SW480 (cell line): ENCODE measurements around the gene MANF.
"Not testable (repeated sequence)": the region's sequence is repeated elsewhere in the genome, so short reads cannot be mapped to it uniquely, and the experiment has no call there.

Source experiments
- DNase-seq: peaks from one replicate; pipeline ENCODE4 v3.0.0-alpha.2; 2016; ENCODE audit warnings: low spot score

Gene MANF

DNA sequence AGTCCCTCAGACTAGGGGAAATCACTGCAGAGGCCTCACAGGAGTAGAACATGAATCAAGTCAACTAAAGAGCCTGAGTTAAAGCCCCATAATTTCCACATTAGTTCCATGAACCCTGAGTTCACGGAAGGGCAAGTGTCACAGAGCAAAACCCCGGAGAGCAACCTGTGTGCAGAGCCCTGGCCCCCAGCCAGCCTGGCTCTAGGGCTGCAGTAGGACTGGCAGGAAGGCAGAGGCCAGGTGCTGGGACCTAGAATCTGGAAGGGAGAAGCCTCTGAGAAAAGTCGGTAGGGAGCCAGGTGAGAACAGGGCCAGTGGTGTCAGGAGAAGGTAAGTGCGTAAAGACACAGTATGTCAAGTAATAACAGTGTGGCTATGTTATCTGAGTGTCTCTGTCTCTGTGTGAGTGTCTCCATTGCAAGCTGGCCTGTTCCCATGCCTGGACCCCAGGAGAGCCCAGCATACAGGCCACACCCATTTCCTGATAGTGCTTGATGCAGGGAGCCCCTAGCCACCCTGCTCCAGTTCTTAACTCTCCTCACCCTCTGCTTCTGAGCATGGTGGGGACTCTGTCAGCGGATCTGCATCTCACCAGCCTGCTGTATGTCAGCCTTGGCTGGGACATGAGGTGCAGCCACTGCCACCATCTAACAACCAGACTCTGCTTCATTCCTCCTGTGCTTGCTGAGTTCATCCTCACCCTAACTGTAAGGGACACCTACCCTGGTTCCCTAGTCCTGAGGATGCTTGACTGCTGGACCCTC lies 11.3 kb upstream of the MANF start:
- no peak for DNase-seq

DNA sequence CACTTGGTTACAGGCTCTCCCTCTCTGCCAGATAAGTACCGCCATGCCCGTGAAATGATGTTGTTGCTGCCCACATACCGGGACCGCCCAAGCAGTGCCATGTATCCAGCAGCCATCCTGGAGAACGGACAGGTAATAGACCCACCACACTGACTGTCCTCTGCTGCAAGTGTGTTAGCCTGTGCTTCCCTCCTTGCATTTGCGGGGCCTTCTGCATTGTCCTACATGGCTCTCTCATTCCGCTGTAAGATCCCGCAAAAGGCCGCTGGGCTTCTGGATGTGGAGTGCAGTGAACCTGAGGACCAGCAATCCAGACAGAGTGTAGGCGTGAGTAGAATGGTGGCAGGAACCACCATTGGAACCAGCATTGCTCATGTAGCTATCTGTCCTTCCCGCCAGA lies 10.6 kb upstream of the MANF start:
- no peak for DNase-seq

DNA sequence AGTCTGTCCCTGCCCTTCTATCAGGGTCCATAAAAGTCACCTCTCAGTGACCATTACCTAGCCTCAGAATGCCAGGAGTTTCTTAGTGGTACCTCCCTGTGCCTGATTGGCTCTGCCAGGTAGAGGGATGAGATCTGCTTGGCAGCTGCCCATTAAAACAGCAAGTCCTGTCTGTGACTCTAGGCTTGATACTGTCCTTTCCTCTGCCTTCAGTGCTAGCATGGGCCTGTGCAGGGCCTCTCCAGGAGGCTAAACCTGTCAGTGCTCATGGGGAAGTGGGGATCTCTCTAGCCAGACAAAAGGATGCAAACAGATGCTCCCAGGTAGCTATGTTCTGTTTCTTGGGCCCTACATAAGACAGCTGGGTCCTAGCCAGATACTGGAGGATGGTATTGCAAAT lies 10.0 kb upstream of the MANF start:
- no peak for DNase-seq

DNA sequence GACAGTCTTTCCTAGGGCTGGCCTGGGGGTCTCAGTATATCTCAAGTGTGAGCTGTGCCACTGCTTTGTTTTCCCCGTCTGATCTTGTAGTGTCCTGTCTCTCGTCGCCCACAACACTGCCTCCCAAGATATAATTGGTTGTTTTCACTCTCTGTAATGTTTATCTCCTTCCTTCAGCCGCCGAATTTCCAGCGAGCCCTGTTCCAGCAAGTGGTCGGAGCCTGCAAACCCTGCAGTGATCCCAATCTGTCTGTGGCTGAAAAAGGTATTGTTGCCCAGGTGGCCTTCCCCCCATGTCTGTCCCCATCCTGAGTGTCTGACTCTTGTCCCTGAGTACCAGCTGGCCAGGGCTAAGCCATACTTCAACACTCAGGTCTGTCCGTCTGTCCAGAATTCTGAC lies 9.5 kb upstream of the MANF start:
- no peak for DNase-seq

DNA sequence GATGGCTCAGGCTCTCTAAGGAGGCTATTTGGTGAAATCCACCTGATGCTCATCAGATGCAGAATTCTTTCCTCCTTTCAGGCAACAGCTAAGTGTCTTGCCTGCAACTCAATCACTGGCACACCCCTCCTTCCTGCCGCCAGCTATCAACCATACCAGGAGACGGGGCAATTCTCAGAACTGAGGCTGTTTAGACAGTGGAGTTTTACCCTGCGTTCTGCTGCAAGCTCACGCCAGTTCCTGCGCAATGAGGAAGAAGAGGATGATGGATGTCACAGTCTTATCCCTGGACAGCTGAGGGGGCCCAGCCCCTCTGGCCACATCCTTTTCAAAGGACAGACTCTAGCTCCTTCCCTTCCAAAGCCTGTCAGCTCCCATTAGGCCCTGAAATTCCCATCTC lies 7.0 kb upstream of the MANF start:
- DNase-seq: no peak

DNA sequence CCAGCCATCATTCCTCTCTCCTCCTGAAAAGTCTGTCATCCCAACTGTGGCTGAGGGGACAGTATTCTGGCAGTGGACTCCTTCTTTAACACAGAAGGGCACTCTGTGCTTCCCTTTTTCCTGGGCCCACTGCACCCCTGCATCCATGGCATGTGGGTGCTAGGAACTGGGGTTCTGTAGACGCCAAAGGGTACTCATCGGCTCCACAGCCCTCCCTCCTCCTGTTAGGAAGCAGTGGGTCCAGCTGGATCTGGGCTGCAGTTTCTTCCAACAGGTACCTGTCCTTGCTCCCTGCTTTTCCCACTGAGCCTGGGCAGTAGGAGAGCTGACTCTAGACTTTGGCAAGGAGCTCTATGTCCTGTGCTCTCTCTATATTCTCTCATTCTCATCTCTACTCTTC lies 6.4 kb upstream of the MANF start:
- DNase-seq: no peak

DNA sequence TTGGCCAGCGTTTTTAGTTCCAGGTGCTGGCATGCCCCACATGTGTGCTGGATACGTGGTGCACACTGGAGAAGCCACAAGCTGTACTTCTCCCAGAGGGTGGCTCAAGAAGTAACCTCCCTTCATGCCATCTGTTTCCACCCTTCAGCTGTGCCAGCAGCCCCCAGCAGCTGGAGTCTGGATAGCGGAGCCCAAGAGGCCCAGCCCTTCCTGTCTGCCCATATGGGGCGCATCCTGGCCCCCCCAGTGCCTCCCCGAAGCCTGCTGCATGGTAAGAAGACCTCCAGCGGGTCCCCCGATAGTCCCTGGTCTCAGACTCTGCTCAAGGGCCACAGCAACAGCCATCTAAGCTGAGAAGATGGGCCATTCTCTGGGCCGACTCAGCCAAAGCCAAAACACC lies 5.8 kb upstream of the MANF start:
- DNase-seq: no peak

DNA sequence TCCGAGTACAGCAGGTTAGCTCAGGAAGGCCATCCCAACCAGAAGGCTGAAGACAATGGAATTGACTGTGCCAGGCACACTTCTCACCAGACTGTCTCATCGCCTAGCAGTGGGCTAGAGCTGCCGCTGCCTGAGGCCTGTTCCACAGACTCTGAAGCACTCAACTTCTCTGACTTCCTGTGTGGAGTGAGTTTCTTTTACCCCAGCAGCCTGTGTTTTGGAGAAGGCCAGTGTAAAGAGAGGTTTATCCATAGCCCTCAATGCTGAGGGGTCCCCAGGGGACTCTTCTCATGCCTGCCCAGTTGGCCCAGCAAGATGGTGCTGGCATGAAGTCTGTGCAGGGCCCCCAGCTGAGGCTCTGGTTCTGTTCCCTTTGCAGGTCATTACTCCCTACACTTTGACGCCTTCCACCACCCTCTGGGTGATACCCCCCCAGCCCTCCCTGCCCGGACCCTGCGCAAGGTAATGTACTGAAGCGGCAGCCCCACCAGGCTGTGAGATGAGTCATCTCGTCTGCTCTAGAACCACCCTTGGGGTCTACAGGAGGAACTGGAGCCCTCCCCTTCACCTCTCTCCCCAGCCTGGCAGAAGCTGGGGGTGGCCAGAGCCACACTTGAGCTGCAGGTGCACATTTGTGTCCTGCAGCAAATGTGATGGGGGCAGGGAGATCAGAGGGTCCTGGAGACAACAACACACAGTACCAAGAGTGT lies 5.2 kb upstream of the MANF start:
- DNase-seq: no peak

DNA sequence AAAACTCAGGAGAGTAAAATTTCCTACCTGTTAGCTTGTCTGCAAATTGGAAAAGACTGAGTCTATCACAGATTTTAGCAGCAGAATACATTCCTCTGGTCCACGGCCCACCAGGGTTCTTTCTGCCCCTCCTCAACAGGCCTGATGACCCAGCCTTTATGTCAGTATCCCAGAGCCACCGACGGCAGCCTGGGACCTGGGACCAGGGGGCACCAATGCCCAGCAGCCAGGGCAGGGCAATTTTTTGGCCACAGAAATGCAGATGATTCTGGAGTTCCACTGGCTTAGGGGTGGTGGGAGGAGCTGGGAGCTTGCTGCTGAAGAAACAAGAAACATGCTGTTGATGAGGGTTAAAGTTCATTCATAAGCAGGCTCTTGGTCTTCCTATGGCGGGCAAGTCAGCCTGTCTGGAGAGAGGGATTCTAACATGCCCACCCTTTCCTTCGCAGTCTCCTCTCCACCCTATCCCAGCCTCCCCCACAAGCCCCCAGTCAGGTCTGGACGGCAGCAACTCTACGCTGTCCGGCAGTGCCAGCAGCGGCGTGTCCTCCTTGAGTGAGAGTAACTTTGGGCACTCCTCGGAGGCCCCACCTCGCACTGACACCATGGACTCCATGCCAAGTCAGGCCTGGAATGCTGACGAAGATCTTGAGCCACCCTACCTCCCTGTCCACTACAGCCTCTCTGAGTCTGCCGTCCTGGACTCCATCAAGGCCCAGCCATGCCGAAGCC lies 4.3 kb upstream of the MANF start:
- DNase-seq: no peak

DNA sequence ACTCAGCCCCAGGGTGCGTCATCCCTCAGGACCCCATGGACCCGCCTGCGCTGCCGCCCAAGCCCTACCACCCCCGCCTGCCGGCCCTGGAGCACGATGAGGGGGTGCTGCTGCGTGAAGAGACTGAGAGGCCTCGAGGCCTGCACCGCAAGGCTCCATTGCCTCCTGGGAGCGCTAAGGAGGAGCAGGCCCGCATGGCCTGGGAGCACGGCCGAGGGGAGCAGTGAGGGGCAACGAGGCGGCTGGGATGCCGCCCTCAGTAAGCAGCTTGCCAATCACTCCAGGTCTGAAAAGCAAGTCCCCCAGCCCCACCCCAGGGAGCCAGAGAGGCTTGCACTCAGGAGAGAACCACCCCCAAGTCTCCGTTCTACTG lies 3.8 kb upstream of the MANF start:
- no peak for DNase-seq

DNA sequence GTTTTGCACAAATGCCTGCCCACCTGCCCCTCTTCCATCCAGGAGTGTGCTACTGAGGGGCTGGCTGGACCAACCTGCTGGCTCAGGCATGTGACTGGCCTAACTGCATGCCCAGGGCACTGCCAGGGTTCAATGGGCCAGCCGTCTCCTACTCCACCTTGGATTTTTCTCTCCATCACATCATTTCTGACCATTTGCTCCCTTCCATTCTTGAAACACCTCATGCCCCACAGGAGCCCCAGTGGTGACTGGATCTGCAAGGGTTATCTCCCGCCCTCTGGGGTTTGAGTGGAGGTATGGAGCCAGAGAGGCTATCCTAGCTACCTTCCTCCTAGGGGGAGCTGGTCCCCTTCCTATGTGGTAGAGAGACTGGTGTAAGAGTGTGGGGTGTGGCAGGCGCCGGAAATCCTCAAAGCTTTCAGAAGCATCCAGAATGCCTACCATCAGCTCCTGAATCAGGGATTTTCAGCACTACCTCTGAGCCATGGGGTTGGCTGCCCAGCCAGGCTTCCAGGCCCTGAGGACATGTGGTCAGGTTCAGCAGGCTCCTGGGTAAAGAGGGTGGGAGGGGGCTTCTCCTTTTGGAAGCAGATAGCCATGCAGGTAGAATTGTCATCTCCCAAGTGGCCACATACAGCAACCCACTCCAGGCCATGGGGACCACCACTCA lies 2.9 kb upstream of the MANF start:
- no peak for DNase-seq

DNA sequence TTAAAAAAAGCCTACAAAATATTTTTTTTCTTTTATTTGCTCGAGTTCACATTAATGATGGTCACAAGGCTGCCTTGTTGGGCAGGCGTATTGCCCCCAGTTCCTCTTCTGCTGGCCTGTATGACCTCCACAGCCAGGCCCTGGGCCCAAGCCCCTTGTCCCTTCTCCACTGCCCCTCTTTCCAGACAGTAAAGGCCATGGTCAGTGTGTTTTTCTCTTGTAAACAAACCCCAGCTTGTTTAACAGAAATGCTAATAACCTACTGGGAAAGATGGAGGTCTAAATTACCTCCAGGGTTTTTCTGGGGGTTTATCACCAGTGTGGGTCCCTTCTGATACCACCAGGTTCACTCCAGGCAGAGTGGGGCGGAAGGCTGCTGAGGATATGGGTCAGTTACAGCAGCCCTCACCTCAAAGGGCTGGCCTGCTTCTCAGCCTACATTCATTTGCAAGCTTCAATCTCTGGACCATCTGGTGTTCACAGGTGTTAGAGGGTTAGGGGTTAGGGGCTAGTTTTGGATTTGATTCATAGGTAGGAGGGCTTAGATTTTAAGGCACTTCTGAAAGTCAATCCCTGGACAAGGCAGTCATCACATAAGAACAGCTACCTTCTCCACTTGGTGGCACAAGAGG lies 2.0 kb upstream of the MANF start:
- no peak for DNase-seq

DNA sequence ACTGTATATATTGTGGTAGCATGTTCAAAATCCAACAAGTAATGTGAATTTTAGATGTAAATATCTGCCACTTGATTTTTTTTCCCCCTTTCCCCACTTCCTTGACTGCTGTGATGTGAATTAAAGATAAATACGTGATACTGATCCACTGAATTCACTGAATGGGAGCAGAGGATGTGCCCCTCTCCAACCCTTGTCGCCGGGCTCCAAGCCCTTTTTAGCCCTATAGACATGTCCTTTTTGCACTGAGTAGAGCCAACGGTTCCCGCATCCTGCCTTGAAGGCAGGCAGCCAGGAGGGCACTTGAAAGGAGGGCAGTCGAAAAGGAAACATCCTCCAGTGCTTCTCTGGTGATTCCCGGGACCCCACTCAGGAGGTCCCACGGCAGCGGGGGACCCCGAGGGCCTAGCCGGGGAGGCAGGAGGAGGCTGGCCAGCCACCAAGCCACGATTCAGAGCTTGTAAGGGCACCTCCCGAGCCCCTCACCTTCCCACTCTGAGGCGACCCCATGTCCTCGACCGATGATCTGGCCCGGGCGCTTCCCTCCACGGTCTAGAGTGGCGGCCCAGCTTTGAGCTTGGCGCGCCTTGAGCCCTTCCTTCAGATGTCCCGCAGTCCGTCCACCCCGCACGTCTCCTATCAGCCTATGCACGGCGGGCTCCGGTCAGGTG lies 901 bp upstream of the MANF start:
- DNase-seq: peak; percentile 28

DNA sequence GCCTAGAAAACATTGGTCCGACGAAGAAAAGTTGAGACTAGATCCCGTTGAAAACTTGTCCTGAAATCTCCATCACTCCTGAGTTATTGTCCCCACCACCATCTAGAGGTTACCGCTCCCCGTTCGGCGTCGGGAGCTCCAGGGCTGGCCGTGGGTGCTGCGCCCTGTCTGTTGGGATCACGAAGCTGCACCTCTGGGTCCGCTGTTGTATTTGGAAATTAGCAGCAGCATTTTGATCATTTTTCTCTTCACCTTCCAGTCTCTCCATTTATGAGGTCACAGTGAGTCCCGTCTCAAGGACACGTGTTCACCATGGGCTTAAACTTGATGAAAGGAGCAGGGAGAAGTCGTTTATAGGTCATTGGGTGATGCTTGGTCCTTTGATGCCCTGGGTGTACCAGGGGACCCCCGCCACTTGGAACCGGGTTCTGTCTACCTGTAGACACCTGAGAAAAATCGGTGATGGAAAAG lies 565 bp downstream of the MANF start:
- DNase-seq: peak; percentile 28

DNA sequence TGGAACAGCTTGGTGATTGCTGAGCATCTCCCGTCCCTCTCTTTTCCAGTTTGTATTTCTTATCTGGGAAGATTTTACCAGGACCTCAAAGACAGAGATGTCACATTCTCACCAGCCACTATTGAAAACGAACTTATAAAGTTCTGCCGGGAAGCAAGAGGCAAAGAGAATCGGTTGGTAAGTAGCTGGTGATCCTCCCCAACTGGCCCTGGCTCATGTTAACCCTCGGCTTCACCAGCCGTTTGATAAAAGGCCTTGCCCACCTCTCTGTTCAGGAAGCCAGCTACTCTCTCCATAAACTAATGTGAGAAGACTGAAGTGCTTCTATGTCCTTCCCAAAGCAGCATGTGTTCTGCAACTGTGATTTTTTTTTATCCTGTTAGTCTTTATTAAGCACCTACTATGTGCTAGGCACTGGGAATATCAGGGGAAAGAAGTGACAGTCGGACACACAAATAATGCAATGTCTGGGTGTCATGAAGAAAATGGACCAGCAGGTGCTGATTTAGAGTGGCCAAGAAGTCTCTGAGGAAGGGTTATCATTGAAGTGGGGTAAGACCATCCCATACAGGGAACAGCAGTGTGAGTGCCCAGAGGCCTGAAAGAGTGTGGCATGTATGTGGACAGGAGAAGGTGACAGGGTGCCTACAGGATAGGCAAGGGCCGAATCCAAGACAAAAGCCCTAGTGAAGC lies 1.2 kb downstream of the MANF start:
- no peak for DNase-seq

DNA sequence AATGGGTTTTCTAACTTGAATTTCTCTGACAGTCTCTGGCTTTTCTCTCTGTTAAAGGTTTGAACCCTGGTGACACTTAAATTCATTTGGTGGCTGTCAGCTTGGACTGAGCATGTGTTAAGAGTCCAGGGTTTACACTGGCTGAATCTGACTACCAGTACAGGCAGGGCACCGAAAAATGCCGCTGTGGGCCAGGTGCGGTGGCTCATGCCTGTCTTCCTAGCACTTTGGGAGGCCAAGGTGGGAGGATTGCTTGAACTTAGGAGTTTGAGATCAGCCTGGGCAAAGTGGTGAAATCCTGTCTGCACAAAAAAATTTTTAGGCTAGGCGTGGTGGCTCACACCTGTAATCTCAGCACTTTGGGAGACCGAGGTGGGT lies 1.8 kb downstream of the MANF start:
- DNase-seq: no peak

DNA sequence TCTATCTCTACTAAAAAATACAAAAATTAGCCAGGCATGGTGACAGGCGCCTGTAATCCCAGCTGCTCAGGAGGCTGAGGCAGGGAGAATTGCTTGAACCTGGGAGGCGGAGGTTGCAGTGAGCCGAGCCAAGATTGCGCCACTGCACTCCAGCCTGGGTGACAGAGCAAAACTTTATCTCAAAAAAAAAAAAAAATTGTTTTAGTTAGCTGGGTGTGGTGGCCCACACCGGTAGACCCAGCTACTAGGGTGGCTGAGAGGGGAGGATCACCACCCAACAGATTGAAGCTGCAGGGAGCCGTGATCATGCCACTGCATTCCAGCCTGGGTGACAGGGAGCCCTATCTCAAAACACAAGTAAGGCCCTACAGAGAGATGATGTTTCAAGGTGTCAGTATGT lies 2.2 kb downstream of the MANF start:
- not testable (repeated sequence) for DNase-seq

DNA sequence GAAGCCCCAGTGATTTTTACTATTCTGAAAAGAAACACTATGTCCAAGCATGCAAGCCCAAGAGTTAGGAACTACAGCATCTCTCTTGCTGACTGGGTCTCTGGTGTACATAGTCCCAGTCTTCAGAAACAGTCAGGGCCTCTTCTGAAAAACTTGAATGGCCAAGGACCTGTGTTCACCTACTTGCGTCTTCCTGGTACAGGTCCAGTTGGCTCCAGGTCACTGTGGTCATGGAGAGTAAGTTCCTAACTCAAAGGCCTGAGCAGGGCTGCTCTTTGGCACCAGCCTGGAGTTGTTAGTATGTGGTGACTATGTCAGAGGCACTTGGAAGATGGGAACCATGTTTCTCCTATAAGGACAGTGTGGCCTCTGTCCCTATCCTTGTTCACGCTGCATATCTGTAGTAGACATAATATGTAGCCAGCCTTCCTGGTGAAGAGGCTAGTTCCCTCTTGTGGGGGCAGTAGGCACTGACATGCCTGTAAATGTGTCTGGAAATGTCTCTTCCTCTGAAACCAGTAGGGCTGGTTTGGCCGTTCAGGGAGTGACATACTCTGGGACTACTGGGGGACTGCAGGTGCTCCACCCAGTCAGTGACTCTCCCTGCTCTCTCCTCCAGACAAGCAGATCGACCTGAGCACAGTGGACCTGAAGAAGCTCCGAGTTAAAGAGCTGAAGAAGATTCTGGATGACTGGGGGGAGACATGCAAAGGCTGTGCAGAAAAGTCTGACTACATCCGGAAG lies 3.4 kb downstream of the MANF start:
- DNase-seq: peak; percentile 9

DNA sequence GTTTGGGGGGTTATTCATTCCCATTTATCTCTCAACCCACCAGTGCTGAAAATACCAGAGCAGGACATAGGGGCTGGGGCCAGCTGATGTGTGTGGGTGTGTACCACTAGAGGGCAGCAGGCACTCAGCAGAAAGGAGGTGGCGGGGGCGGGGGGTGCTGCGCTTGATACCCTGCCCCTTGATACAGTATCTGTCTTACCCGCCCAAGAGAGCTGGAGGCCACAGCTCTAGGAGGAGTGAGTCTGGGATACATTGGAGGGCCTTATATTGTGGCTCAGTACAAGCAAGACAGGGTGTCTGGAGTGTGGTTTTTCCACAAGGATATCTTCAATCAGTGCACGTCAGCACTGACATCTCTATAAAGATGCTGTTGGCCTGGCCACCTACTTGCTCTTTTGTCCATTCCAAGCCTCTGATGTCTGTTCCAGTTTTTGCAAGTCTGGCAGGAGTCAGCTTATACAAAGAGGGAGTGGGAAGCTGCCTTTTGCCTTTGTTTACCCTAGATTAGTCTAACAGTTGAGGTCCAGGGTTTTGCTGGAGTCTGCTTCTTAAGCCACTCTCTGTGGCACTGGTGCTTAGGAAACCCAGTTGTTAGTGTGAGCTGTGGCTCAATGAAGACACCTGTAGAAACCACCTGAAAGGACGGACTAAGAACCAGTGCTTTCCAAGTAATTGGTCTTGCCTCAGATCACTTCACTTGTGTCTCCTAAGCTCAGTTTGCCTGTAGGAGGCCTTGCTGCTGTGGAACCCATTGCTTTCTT lies 4.5 kb downstream of the MANF start:
- DNase-seq: peak; percentile 36
